GM18951 (cell line): ENCODE measurements around the gene ZNF66.
"Not testable (repeated sequence)": the region's sequence is repeated elsewhere in the genome, so short reads cannot be mapped to it uniquely, and the experiment has no call there.

Experiments
- POLR2A ChIP-seq: IDR thresholded peaks from 4 replicates; pipeline ENCODE4 v1.6.1; 2011; ENCODE audit warnings: mild to moderate bottlenecking; ENCODE audit not compliant: insufficient read length, insufficient read depth; ENCODE audit errors: extremely low read depth
- in situ Hi-C: fragments of 300-500 bp; cut with MboI; formaldehyde crosslinking; loops from one replicate; pipeline ENCODE4 v1.12.0; 2022; ENCODE audit warnings: low sequenced_read_pairs, mixed read lengths, inconsistent platforms; ENCODE audit not compliant: unreplicated experiment

ZNF66 gene

GRCh38 chr19:20776083-20777076 is at the start of gene ZNF66:
Gene ZNF66 (plus strand): TSS chr19:20776304. CDS start chr19:20776448, 144 bp downstream.
- in situ Hi-C loops: no loop called here

GRCh38 chr19:20750169-20750568 is 25.9 kb upstream of the ZNF66 start:
- in situ Hi-C loops: not testable (repeated sequence)

More at GRCh38 chr19:20776083-20777076, at the start of gene ZNF66:
- peak; percentile 72 for TF ChIP-seq POLR2A

- in situ Hi-C loops: not testable (repeated sequence)
These were observed 23.8 kb upstream of the ZNF66 start for GRCh38 chr19:20752291-20752690.

- in situ Hi-C loops: not testable (repeated sequence)
These were observed 6.8 kb upstream of the ZNF66 start for GRCh38 chr19:20769225-20769736.

GRCh38 chr19:20787786-20788185 is 11.7 kb downstream of the ZNF66 start:
- in situ Hi-C loops: no loop called here
- no peak for TF ChIP-seq POLR2A

- no peak for TF ChIP-seq POLR2A
- in situ Hi-C loops: no loop called here
These were observed 15.7 kb downstream of the ZNF66 start for GRCh38 chr19:20791806-20792205.

GRCh38 chr19:20806311-20807262 is 30.5 kb downstream of the ZNF66 start:
- in situ Hi-C loops: not testable (repeated sequence)

- in situ Hi-C loops: no loop called here
- no peak for TF ChIP-seq POLR2A
These were observed 64.3 kb downstream of the ZNF66 start for GRCh38 chr19:20840371-20840770.
